ENCODE results near the gene GPAT3.
"Not testable (repeated sequence)": the region's sequence is repeated elsewhere in the genome, so short reads cannot be mapped to it uniquely, and the experiment has no call there.

Gene GPAT3

GRCh38 chr4:83603129-83603528 is 67.2 kb downstream of the GPAT3 start:
- DNase-seq (ENCODE audit: low read depth in 2 of 2) = no peak

GRCh38 chr4:83604321-83604720 is 68.4 kb downstream of the GPAT3 start:
- DNase-seq (ENCODE audit: low read depth in 2 of 2) = no peak

- DNase-seq (ENCODE audit: low read depth in 2 of 2) = no peak
Observed at GRCh38 chr4:83605210-83605609, 69.3 kb downstream of the GPAT3 start.

- no peak for DNase-seq (ENCODE audit: low read depth in 2 of 2)
Observed at GRCh38 chr4:83605744-83606172, 69.8 kb downstream of the GPAT3 start.

- DNase-seq (ENCODE audit: low read depth in 2 of 2) = no peak
Observed at GRCh38 chr4:83606460-83606859, 70.6 kb downstream of the GPAT3 start.

GRCh38 chr4:83606898-83607297 is 71.0 kb downstream of the GPAT3 start:
- no peak for DNase-seq (ENCODE audit: low read depth in 2 of 2)

- DNase-seq (ENCODE audit: low read depth in 2 of 2) = no peak
Observed at GRCh38 chr4:83609365-83609764, 73.5 kb downstream of the GPAT3 start.

- DNase-seq (ENCODE audit: low read depth in 2 of 2) = no peak
Observed at GRCh38 chr4:83610729-83611128, 74.8 kb downstream of the GPAT3 start.

GRCh38 chr4:83613023-83613422 is 77.1 kb downstream of the GPAT3 start:
- DNase-seq (ENCODE audit: low read depth in 2 of 2) = no peak

GRCh38 chr4:83613994-83614393 is 78.1 kb downstream of the GPAT3 start:
- no peak for DNase-seq (ENCODE audit: low read depth in 2 of 2)

- DNase-seq (ENCODE audit: low read depth in 2 of 2) = no peak
Observed at GRCh38 chr4:83616252-83616651, 80.3 kb downstream of the GPAT3 start.

- DNase-seq (ENCODE audit: low read depth in 2 of 2) = no peak
Observed at GRCh38 chr4:83617371-83618035, 81.6 kb downstream of the GPAT3 start.

GRCh38 chr4:83618431-83618830 is 82.5 kb downstream of the GPAT3 start:
- DNase-seq (ENCODE audit: low read depth in 2 of 2) = no peak

- no peak for DNase-seq (ENCODE audit: low read depth in 2 of 2)
Observed at GRCh38 chr4:83618991-83619645, 83.2 kb downstream of the GPAT3 start.

- not testable (repeated sequence) for DNase-seq (ENCODE audit: low read depth in 2 of 2)
Observed at GRCh38 chr4:83622127-83622526, 86.2 kb downstream of the GPAT3 start.

- DNase-seq (ENCODE audit: low read depth in 2 of 2) = no peak
Observed at GRCh38 chr4:83625821-83626220, 89.9 kb downstream of the GPAT3 start.

GRCh38 chr4:83626245-83626836 is 90.4 kb downstream of the GPAT3 start:
- no peak for DNase-seq (ENCODE audit: low read depth in 2 of 2)

- no peak for DNase-seq (ENCODE audit: low read depth in 2 of 2)
Observed at GRCh38 chr4:83629945-83630721, 94.2 kb downstream of the GPAT3 start.

GRCh38 chr4:83631066-83631465 is 95.2 kb downstream of the GPAT3 start:
- no peak for DNase-seq (ENCODE audit: low read depth in 2 of 2)

- DNase-seq (ENCODE audit: low read depth in 2 of 2) = no peak
Observed at GRCh38 chr4:83636930-83637329, 101.0 kb downstream of the GPAT3 start.

GRCh38 chr4:83639849-83640493 is 104.1 kb downstream of the GPAT3 start:
- peak in 1 of 2 donors; percentile 29 for DNase-seq (ENCODE audit: low read depth in 2 of 2)

GRCh38 chr4:83643036-83643435 is 107.1 kb downstream of the GPAT3 start:
- DNase-seq (ENCODE audit: low read depth in 2 of 2) = no peak
